Measurements from ENCODE around the gene GRID1.

DNA sequence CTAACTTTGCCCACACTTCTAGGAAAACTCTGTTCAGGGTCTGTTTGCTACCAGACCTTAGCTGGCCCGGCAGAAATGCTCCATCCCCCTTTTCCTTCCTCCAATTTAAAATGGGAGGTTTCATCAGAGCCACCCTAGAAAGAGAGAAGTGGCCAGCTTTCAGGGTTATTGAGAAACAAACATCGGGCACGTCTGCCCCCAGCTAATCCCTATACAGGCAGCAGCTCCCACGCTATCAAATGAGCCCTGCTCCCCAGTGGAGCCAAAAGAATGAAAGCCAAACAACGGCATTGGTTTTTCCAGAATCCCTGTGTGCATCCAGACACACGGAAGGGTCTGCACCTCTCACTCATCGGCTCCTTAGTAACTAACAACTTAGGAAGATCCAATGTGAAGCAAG is 132.5 kb downstream of the GRID1 start:
- TF ChIP-seq, protein P1, sequence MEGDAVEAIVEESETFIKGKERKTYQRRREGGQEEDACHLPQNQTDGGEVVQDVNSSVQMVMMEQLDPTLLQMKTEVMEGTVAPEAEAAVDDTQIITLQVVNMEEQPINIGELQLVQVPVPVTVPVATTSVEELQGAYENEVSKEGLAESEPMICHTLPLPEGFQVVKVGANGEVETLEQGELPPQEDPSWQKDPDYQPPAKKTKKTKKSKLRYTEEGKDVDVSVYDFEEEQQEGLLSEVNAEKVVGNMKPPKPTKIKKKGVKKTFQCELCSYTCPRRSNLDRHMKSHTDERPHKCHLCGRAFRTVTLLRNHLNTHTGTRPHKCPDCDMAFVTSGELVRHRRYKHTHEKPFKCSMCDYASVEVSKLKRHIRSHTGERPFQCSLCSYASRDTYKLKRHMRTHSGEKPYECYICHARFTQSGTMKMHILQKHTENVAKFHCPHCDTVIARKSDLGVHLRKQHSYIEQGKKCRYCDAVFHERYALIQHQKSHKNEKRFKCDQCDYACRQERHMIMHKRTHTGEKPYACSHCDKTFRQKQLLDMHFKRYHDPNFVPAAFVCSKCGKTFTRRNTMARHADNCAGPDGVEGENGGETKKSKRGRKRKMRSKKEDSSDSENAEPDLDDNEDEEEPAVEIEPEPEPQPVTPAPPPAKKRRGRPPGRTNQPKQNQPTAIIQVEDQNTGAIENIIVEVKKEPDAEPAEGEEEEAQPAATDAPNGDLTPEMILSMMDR (IDR thresholded peaks at IDR 0.05) = no peak
- no peak for TF ChIP-seq POLR2A (IDR thresholded peaks at IDR 0.05)

Measured in esophagus squamous epithelium (tissue), 4 donors.